Mononuclear cell (primary cell): Measurements from ENCODE around the gene LGR4. TPM values are rescaled to one million over a fixed set of nuclear protein-coding genes. Genes with fewer than 3 reads are reported as not detected.

Experiments used
- H3K27me3 ChIP-seq: 2 replicates; pipeline ENCODE4 v1.6.0; 2011; ENCODE audit warnings: low read length, control low read depth; ENCODE audit not compliant: insufficient read depth
- H3K4me1 ChIP-seq: 2 replicates; pipeline ENCODE4 v1.5.1; 2011; ENCODE audit warnings: mild to moderate bottlenecking, low read length, control low read depth; ENCODE audit not compliant: insufficient read depth
- H3K4me3 ChIP-seq: 2 replicates; pipeline ENCODE4 v1.5.1; 2011; ENCODE audit warnings: mild to moderate bottlenecking, low read length, moderate library complexity
- H3K9me3 ChIP-seq: 2 replicates; pipeline ENCODE4 v1.5.1; 2011; ENCODE audit warnings: low read depth, mild to moderate bottlenecking, control low read depth, low read length
- total RNA-seq: library from RNA; depleted of rRNA; stranded (reverse); fragments of >200 nt; gene quantifications from one replicate; pipeline ENCODE4 v1.2.3, GENCODE V29; 2012

LGR4 gene
- total RNA-seq, 1 donor = 2.3 TPM

DNA sequence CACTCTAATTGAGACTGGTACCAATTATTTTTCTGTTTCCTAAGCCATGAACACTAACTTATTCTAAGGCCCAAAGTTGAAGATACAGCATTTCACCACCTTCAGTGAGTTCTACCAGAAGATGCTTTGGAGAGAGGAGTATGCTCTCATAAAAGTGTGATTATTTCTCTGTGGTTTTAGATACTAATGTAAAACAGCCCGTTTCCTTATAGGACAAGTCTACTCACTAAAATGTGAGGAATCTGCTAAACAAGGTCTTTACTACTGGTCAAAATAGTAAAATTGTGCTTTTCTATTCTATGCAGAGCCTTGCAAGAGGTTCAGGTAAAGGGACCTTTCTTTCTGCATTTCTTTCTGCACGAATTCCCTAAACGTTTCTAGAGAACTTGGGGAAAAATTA, 2.4 kb downstream of the LGR4 start:
- peaks cover 11% of the 10 kb centered on the region for H3K4me1 ChIP-seq
- peaks cover 16% of the 10 kb centered on the region for H3K27me3 ChIP-seq
- H3K4me3 ChIP-seq = no peak overlapping the region
- no peaks in the 10 kb centered on the region for H3K9me3 ChIP-seq

DNA sequence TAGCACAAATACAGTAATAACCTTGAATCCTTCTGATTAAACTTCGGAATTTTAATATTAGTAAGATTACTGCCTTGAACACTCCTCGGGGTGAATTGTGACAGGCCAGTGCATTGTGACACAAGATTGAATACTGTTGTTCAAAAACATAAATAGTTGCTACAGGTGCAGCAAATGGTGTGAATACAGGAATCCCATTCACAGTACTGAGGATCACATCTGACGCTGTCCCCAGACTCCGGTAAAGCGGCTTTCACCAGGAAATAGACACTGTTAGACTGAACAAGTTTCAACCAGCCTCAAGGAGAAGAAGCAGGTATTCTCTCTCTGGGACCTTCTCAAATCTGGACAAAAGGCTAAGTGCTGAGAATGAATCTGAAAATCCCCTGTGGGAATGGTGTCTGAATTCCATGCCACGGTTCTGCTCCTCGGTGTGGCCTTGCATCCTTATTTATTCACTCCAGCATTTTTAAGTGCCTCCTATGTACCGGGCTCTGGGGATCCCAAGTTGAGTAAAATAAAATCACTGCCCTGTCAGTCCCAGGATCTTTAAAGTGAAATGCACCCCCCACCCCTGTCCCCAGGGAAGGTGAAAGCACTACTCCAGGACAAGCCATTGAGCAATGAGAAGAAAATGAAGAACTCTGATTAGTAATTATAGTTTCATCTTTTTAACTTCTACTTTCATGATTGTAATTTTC, 3.4 kb downstream of the LGR4 start:
- Histone ChIP-seq H3K4me3 (no peak overlapping the region), H3K9me3 (no peaks in the 10 kb centered on the region), H3K27me3 (peaks cover 16% of the 10 kb centered on the region)

DNA sequence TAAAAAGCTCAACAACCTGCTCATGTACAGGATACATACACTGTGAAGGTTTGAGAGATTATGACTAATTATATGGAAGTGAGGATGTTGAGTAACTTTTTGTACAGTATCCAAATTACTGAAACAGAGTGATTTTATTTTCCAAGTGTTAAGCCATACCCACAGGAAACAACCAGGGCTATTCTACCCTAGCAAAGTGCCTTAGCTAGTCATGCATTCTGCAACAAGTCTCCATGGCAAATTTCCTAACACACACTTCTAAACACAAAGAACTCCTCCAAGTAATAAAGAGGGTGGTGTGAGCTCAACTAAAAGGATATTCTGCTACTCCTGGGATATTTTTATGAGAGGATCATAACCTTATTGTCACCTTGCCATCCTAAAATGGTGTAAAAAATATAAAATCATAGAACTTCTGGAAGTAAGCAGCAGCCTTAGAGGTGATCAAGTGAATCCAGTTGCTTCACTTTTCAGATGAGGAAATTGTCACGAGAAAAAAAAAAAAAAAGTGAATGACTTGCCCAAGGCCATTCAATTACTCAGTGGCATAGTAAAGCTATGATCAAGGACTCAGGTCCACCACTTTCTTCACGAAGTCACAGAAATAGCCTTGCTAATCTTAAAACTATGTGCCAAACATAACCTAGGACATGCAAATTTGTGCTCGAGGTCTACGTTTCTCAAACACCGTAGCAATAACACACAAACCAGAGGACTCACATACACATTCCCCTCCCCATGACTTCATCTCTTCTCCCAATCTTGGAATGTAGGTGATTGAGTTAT, 4.2 kb downstream of the LGR4 start:
- Histone ChIP-seq H3K4me3 (no peak overlapping the region), H3K27me3 (peaks cover 14% of the 10 kb centered on the region), H3K9me3 (no peaks in the 10 kb centered on the region), H3K4me1 (peaks cover 11% of the 10 kb centered on the region)

More for the DNA sequence above, 3.4 kb downstream of the LGR4 start:
- peaks cover 11% of the 10 kb centered on the region for H3K4me1 ChIP-seq

DNA sequence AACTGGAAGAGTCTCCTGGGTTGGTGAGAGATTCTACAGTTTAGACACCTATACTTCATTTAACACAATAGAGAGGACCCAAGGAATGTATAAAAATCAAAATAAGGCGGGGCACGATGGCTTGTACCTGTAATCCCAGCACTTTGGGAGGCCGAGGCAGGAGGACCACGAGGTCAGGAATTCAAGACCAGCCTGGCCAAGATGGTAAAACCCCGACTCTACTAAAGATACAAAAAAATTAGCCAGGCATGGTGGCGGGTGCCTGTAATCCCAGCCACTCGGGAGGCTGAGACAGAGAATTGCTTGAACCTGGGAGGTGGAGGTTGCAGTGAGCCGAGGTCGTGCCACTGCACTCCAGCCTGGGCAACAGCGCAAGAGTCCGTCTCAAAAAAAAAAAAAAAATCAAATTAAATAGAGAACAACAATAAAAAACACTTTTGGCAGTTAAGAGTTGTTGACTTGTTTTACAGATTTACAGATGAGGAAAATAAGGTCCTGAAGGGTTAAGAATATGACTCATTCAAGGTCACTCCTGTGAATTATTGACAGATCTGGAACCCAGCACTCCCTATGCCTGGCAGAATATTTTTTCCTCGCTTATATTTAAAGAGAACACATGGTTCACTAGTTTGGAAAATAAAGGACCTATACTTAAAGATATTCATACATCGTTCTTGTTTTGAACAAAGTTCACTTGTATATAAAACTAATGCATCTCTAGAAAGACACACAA, 5.2 kb downstream of the LGR4 start:
- Histone ChIP-seq H3K4me1 (peaks cover 11% of the 10 kb centered on the region), H3K9me3 (no peaks in the 10 kb centered on the region), H3K27me3 (peaks cover 10% of the 10 kb centered on the region), H3K4me3 (no peak overlapping the region)

DNA sequence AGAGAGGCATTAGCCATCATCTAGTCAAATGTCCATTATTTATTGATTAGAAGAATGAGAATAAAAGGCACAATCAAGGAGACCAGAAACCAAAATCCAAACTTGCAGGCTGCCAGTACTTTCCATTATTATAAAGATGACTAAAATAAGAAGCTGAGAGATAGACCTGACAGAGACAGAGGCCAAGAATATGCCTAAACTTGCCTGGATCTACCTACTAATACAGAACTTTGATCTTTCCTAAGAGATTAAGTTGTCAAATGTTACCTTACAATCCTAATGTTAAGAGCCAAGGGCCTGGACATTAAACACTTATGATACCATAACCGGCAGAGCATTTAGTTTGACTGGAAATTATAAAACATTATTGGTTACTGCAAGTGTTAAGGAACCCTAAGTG, 6.2 kb downstream of the LGR4 start:
- no peaks in the 10 kb centered on the region for H3K9me3 ChIP-seq
- peaks cover 10% of the 10 kb centered on the region for H3K27me3 ChIP-seq
- H3K4me1 ChIP-seq = peaks cover 8% of the 10 kb centered on the region
- no peak overlapping the region for H3K4me3 ChIP-seq

DNA sequence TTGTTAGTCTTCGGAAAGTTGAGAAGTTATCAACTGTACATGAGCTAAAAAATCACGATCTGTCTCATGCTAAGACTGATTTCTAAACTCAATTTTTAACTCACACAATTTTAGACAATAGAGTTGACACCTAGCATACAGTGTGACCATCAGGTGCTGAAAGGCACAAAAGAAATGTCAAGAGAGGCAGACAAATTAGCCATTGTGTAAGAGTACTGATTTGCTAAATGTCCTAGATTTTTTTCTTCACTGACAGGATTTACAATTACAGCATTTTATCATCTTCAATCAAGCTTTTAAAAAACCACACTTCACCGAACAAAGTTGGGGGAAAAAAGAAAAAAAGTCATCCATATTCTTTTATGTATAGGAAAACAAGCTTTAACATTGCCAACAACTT, 7.0 kb downstream of the LGR4 start:
- Histone ChIP-seq H3K27me3 (peaks cover 6% of the 10 kb centered on the region), H3K9me3 (no peaks in the 10 kb centered on the region), H3K4me1 (peaks cover under 1% of the 10 kb centered on the region), H3K4me3 (no peak overlapping the region)

DNA sequence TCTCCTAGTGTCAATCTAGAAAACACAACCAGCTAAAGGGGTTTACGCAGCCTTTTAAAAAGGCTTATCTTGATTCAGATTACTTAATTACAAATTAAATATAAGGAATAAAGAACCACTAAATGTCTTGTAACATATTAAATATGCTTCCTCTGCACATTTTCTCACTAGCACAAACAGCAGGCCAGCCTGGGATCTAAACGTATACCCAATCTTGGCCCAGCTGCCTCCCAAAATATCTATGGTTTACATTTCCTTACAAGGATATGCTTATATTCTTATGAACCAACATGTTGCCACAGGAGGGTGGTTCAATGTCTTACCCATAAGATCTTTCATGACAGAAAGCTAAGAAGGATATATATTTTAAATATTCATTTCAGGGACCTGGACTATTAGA, 7.7 kb downstream of the LGR4 start:
- H3K4me1 ChIP-seq = no peaks in the 10 kb centered on the region
- H3K9me3 ChIP-seq = no peaks in the 10 kb centered on the region
- H3K4me3 ChIP-seq = no peak overlapping the region
- no peaks in the 10 kb centered on the region for H3K27me3 ChIP-seq

DNA sequence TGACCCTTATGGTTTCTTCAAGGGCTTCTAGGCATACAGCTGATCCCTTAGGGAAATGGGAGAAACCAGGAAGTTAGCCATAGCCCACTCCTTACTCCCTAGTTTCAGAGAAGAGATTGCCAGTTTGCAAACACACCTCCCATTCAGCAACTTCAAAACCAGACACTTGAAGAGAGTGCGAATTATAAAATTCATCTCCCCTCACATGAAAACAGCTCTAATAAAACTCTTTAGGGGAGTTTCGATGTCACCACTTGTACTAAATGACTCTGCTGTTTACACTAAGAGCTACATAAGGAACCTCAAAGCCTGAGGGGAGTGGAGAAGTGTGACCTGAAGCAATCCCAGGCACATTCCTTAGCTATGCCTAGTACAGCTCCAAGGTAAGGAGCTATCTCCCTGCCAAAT, 8.3 kb downstream of the LGR4 start:
- H3K4me3 ChIP-seq = no peak overlapping the region
- no peaks in the 10 kb centered on the region for H3K27me3 ChIP-seq
- no peaks in the 10 kb centered on the region for H3K9me3 ChIP-seq
- no peaks in the 10 kb centered on the region for H3K4me1 ChIP-seq

DNA sequence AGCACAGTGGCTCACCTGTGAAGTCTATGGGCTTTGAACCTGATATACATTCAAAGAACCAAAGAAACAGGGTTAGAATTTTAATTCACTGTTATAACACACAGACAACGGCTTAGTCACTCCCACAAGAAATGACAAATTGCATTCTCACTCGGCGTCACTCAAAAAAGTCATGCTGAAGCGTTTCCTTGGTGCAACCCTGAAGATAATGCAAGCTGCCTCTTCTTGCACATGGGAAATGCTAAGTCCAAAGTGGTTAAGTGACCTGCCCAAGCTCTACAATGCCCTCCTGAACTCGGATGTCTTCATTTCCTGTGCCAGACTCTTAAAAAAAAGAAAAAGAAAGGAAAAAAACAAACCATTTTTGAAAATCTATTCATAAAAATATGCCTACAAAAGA, 10.0 kb downstream of the LGR4 start:
- Histone ChIP-seq H3K4me1 (no peaks in the 10 kb centered on the region), H3K9me3 (no peaks in the 10 kb centered on the region), H3K4me3 (no peak overlapping the region), H3K27me3 (no peaks in the 10 kb centered on the region)

DNA sequence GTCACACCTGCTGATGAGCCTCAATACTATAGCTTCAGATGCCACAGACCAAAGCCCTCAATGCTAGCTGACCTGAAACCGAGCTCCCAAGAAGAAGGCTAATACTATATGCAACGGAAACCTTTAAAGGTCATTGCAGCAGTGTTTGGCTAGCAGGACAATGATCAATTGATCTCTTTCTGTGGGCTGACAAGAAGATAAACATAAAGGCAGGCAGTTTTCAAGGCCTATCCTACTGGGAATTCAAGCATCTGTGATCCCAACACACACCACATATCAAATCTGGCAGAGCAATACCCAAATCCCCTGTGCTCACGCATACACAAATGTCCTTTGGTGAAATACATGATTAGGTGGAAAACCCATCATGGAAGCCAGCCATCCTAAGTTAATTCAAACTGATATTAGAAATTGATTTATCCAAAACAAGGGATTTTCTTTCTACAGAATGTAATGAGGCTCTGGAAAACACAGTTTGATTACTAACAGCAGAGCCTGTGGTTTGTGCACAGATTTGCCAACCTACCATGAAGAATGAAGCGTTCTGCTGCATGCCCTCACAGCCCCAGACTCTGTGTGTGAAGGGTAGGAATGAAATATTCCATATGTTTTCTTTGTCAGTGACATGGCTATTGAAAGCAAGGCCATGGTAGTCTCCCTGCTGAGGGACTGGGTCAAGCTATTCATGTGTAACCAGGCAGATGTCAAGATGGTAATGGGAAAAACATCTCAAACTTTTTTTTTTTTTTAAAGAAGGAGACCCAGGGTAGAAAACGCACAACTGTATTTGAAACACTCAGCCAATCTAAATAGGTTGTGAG, 12.2 kb downstream of the LGR4 start:
- H3K9me3 ChIP-seq = no peaks in the 10 kb centered on the region
- H3K27me3 ChIP-seq = no peaks in the 10 kb centered on the region
- no peak overlapping the region for H3K4me3 ChIP-seq
- no peaks in the 10 kb centered on the region for H3K4me1 ChIP-seq

DNA sequence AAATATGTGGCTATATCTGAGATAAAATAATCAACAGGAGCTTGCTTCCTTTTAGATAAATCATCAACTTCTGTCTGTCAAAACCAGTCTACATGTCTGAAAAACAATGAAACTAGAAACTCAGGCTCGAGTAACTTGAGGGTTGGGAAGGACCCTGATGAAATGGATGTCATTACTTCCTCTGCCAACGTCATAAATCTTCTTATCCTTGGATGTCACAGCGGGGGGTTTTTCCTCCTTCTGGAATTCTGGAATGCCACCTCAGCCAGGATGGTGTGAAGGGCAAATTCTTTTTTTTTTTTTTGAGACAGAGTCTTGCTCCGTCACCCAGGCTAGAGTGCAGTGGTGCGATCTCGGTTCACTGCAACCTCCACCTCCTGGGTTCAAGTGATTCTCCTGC, 13.4 kb downstream of the LGR4 start:
- Histone ChIP-seq H3K27me3 (no peaks in the 10 kb centered on the region), H3K4me1 (no peaks in the 10 kb centered on the region), H3K9me3 (no peaks in the 10 kb centered on the region), H3K4me3 (no peak overlapping the region)

DNA sequence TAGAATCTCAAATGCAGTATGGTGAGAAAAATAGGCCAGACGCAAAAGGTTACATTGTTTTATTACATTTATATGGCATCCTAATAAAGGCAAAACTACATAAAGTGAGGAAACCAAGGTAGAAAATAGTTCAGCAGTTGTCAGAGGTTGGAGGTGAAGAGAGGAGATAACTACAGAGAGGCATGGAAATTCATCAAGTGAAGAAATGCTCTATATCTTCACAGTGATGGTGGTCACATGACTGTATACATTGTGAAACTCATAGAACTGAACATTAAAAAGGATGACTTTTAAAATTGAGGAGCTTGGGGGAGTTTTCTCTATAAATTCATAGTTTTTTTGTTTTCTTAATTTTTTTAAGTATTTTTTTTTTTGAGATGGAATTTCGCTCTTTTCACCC, 14.4 kb downstream of the LGR4 start:
- H3K4me1 ChIP-seq = no peaks in the 10 kb centered on the region
- no peak overlapping the region for H3K4me3 ChIP-seq
- no peaks in the 10 kb centered on the region for H3K27me3 ChIP-seq
- H3K9me3 ChIP-seq = no peaks in the 10 kb centered on the region

DNA sequence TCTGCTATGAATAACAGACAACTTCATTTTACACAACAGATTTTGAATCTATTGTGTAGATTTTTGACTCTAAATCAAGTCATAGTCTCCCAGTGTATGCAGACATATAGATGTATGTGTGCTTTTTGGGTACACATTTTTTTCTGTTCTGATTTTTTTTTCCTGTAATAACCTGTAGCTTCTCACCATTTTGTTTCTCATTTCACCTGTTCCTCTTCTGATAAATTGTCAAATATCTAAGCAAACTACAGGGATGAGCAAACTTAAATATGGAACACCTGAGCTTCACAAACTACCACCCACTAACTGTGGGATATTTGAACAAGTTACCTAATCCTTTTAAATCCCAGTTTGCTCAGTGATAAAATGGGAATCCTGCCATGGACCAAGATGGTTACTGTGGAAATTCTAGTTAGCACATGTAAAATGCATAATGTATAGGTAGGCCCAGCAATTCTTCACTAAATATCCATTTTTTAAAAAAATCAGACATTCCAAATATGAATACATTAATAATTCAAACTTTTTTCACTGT, 15.7 kb downstream of the LGR4 start:
- Histone ChIP-seq H3K9me3 (no peaks in the 10 kb centered on the region), H3K4me1 (no peaks in the 10 kb centered on the region), H3K27me3 (no peaks in the 10 kb centered on the region)

DNA sequence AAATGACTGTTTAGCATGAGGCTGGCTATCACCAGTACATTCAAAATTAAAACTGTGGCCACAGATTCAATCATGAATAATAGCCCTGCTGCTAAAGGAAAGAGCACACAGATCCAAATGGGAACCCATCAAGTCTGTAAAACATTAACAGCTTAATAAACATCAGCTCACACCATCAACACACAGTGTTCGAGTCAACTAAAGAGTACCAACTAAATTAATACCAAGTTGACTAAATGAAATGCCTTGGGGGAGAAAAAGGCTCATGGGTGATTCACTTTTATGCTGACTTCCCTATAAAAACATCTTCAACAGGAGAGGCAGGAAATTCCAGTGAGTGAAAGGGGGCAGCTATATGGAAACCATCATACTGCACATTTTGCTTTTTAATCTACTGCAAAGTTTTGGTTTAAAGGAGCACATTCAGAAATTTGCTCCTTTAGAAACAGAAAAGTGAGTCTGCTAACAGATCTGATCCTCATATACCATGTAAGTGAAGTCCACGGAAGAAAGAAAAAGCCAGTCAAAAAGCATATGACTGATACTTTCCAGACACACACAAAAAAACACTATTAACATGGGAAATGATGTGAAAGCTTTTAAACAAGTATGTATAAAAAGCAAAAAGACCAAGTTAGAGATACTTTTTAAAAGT, 16.3 kb downstream of the LGR4 start:
- Histone ChIP-seq H3K4me3 (no peak overlapping the region), H3K27me3 (no peaks in the 10 kb centered on the region), H3K9me3 (no peaks in the 10 kb centered on the region), H3K4me1 (no peaks in the 10 kb centered on the region)

More for the DNA sequence above, 15.7 kb downstream of the LGR4 start:
- no peak overlapping the region for H3K4me3 ChIP-seq
